BLaER1 (cell line): ENCODE results near the gene CRY1.
A peak's percentile ranks its signal among the peaks of the same experiment; 100 is the strongest.

Experiments
- H3K27ac ChIP-seq: shearing (Covaris generic); formaldehyde crosslinking; 2 replicates; pipeline ENCODE4 v1.8.1; 2022
- H3K27me3 ChIP-seq: shearing (Covaris generic); formaldehyde crosslinking; 2 replicates; pipeline ENCODE4 v1.8.1; 2022
- H3K36me3 ChIP-seq: shearing (Covaris generic); formaldehyde crosslinking; 2 replicates; pipeline ENCODE4 v1.8.1; 2022
- H3K4me1 ChIP-seq: shearing (Covaris generic); formaldehyde crosslinking; 2 replicates; pipeline ENCODE4 v1.8.1; 2022
- H3K4me2 ChIP-seq: shearing (Covaris generic); formaldehyde crosslinking; 2 replicates; pipeline ENCODE4 v1.8.1; 2022
- H3K4me3 ChIP-seq: shearing (Covaris generic); formaldehyde crosslinking; 2 replicates; pipeline ENCODE4 v1.8.1; 2022
- H3K9ac ChIP-seq: shearing (Covaris generic); formaldehyde crosslinking; 2 replicates; pipeline ENCODE4 v1.8.1; 2022
- H3K9me3 ChIP-seq: shearing (Covaris generic); formaldehyde crosslinking; 2 replicates; pipeline ENCODE4 v1.8.1; 2022
- H4K20me1 ChIP-seq: shearing (Covaris generic); formaldehyde crosslinking; 2 replicates; pipeline ENCODE4 v1.8.1; 2022
- Cebpa-rat ChIP-seq: shearing (Covaris generic); IDR thresholded peaks from 2 replicates; pipeline ENCODE4 v1.8.1; 2022

Gene CRY1

DNA sequence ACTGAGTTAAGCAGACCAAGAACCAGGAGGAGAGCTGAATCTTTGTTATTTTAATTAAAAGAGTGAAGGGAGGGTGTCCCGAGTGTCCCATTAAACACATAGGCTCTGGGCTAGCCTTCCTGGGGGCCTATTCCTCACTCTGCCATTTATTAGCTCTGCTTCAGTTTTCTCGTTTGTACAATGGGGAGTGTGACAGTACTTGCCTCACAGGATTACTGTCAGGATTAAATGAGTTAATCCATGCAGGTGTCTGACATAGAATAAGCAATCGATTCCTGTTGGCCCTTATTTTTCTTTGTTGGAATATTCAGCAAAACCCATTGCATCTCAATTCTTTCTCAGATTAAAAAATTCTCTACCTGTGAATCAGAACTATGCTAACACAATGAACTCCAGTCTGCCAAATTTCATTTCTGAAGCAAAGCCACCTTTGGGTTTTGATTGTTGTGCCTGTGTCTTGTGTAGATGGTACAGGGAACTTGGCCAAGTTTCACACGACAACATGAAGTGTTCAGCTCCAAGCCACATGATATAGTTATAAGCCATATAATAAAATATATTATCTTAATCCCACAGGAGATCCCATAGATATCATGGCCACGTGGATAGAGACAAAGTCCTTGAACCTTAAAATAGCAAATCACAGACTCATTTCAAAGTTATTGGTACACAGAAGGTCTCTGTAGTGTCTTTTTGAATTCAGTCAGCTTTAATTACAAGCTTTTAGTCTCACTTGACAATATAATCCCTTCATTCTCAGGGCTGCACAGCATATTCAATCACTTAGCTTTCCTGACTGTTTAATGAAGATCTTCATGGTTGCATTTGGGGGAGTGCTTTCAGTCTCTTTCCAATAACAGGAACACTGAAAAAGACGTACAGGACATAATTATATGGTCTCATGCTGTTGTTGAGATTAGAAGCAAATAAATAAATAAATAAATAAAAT is 34.4 kb upstream of the CRY1 start:
- no peak for TF ChIP-seq Cebpa-rat
- H3K4me3 ChIP-seq = no peak overlapping the region

DNA sequence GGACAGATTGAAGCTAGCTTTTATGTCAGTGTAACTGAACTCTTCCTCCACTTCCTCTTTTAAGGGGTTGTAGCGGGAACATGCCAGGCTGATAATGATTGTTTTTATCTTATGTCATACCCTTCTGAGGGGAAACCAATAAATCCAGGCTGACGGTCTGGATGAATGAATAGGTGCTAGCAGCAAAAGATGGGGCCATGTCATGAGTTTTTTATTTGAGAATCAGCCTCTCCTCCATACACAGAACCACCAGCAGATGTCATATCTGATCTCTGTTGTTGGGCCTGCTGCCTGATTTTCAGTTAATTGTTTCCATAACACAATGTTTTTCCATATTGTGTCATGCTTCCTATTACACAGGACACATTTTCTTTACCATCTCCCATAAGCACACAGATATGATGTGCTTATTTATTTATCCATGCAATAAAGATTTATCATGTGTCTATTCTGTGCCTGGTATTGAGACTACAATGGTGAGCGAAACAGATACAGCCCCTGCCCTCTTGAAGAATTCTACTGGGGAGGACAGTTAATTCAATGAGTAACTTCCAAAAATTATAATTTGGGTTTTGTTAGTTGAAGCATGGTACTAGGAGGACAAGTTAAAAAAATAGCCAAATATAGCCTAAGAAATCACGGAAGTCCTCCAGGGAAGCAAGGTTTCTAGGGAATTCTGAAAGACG is 33.6 kb upstream of the CRY1 start:
- no peak overlapping the region for H3K9ac ChIP-seq
- no peaks in the 10 kb centered on the region for H4K20me1 ChIP-seq
- no peak overlapping the region for H3K27ac ChIP-seq
- no peak for TF ChIP-seq Cebpa-rat
- H3K9me3 ChIP-seq = no peaks in the 10 kb centered on the region
- H3K4me1 ChIP-seq = no peaks in the 10 kb centered on the region; the same call in 1 of the 2 replicates
- H3K36me3 ChIP-seq = no peaks in the 10 kb centered on the region
- H3K4me3 ChIP-seq = no peak overlapping the region
- no peaks in the 10 kb centered on the region for H3K27me3 ChIP-seq
- H3K4me2 ChIP-seq = no peak overlapping the region

More for the DNA sequence above, 34.4 kb upstream of the CRY1 start:
- H3K27me3 ChIP-seq = no peaks in the 10 kb centered on the region
- no peaks in the 10 kb centered on the region for H3K36me3 ChIP-seq
- no peak overlapping the region for H3K27ac ChIP-seq
- no peaks in the 10 kb centered on the region for H4K20me1 ChIP-seq
- H3K9ac ChIP-seq = no peak overlapping the region
- H3K4me2 ChIP-seq = no peak overlapping the region
- no peaks in the 10 kb centered on the region for H3K9me3 ChIP-seq
- no peaks in the 10 kb centered on the region; the same call in 1 of the 2 replicates for H3K4me1 ChIP-seq

DNA sequence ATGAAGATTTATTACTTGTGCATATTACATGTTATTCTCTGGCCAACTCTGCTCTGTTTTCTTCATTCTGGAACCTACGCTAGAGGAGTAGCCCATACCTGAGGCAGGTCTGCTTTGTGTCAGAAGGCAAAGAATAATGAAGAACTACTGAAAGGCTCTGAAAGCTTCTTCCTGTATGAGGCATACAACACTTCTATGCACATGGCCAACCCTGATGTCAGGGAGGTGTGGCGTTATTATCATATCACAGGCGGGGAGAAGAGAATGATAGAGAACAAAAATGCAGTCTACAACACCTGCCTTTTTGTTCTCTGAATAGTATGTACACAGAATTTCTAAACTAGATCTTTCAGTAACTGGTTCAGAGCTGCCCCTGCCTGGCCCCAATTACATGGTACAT is 32.5 kb upstream of the CRY1 start:
- no peaks in the 10 kb centered on the region for H3K9me3 ChIP-seq
- no peak overlapping the region for H3K4me2 ChIP-seq
- no peaks in the 10 kb centered on the region for H4K20me1 ChIP-seq
- H3K27me3 ChIP-seq = no peaks in the 10 kb centered on the region
- H3K9ac ChIP-seq = no peak overlapping the region
- H3K4me3 ChIP-seq = no peak overlapping the region
- TF ChIP-seq Cebpa-rat = no peak
- H3K27ac ChIP-seq = no peak overlapping the region
- no peaks in the 10 kb centered on the region; the same call in 1 of the 2 replicates for H3K4me1 ChIP-seq
- H3K36me3 ChIP-seq = no peaks in the 10 kb centered on the region

DNA sequence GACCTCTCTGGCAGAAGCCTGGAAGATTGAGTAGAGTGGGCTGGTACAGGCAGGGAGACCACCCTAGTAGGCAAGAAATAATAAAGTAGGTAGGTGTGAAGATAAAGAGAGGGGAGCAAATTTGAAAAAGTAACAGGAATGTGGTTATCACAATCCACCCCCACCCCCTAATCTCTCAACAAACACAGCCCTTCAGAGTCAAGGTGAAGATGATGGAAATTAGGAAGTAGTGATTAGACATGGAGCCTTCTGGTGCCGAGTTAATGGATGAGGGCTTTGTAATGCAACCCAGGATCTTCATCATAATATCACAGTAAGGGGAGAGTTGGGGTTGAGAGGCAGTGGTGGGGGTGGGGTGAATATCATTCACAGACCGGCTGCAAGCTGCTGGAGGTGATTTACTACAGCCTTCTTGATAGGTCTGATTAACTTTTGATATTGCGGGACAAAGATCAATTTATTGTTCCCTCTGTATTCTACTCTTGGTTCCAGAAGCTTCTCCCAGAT is 29.2 kb upstream of the CRY1 start:
- Histone ChIP-seq H3K9ac (no peak overlapping the region), H3K9me3 (no peaks in the 10 kb centered on the region), H3K4me1 (no peaks in the 10 kb centered on the region; the same call in 1 of the 2 replicates), H3K27ac (no peak overlapping the region), H3K27me3 (no peaks in the 10 kb centered on the region), H3K4me2 (no peak overlapping the region), H3K36me3 (no peaks in the 10 kb centered on the region), H3K4me3 (no peak overlapping the region), H4K20me1 (no peaks in the 10 kb centered on the region)
- TF ChIP-seq Cebpa-rat = no peak

DNA sequence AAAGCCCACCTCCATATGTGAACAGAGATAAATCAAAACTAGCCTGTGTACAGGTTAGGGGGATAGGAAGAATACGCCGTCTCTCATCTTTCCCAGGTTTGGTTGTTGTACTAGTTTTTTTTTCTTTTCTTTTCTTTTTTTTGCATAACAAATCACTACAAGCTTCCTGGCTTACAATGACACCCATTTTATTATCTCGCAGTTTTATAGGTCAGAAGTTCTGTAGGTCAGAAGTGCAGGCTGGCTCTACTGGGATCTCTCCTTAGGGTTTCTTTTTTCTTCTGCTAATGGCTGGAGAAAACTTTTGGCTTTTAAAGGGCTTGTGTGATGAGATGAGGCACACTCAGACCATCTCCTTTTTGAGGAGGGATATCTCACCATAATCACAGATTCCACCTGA is 25.7 kb upstream of the CRY1 start:
- TF ChIP-seq Cebpa-rat = no peak
- Histone ChIP-seq H3K36me3 (no peaks in the 10 kb centered on the region), H3K4me1 (peaks cover 15% of the 10 kb centered on the region)

DNA sequence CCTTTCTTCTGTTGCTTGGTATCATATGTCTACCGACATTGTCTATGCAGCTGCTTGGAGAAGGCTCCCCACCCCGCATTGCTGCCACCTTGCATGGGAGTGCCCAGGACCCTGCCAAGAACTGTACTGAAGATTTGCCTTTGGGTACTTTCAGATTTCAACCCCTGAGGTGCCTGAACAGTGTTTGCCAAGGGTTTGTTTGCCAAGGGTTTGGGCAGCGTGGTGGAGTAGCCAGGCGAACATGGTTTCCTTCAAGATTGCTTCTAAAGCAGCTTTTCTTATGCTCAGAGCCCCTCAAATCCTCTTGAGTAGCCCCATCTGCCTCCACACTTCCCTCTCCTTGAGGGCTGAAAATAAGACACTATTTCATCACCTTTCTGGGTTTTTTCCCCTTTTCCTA is 25.3 kb upstream of the CRY1 start:
- Histone ChIP-seq H4K20me1 (no peaks in the 10 kb centered on the region), H3K4me3 (no peak overlapping the region), H3K9ac (no peak overlapping the region), H3K4me2 (no peak overlapping the region), H3K9me3 (no peaks in the 10 kb centered on the region), H3K36me3 (no peaks in the 10 kb centered on the region), H3K27me3 (no peaks in the 10 kb centered on the region), H3K4me1 (peaks cover 15% of the 10 kb centered on the region), H3K27ac (no peak overlapping the region)
- TF ChIP-seq Cebpa-rat = no peak

More for the DNA sequence above, 25.7 kb upstream of the CRY1 start:
- Histone ChIP-seq H4K20me1 (no peaks in the 10 kb centered on the region), H3K27me3 (no peaks in the 10 kb centered on the region), H3K27ac (no peak overlapping the region), H3K4me3 (no peak overlapping the region), H3K9me3 (no peaks in the 10 kb centered on the region), H3K4me2 (no peak overlapping the region), H3K9ac (no peak overlapping the region)

DNA sequence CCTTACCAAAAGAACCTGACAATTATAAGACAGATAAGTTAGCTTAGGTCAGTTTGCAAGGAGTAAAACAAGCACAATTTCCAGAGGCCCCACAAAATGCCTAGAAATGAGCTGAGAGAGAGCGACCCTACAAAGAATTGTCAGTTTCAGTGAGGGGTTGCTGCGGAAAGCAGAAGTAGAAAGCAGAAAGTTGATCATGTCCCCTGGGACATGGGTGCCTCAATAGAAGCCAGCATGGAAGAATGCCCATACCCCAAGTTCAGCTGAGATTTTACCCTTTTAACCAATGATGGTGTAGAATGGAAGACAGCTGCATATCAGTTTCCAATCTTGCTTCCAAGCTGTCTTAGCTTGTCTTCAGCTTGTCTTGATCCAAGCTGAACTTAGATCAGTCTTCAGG is 21.8 kb upstream of the CRY1 start:
- Histone ChIP-seq H3K4me1 (peaks cover 15% of the 10 kb centered on the region), H4K20me1 (no peaks in the 10 kb centered on the region), H3K4me3 (no peak overlapping the region), H3K4me2 (peak overlapping the region; percentile 38), H3K9me3 (no peaks in the 10 kb centered on the region), H3K27ac (no peak overlapping the region), H3K27me3 (no peaks in the 10 kb centered on the region), H3K36me3 (no peaks in the 10 kb centered on the region), H3K9ac (no peak overlapping the region)
- no peak for TF ChIP-seq Cebpa-rat

DNA sequence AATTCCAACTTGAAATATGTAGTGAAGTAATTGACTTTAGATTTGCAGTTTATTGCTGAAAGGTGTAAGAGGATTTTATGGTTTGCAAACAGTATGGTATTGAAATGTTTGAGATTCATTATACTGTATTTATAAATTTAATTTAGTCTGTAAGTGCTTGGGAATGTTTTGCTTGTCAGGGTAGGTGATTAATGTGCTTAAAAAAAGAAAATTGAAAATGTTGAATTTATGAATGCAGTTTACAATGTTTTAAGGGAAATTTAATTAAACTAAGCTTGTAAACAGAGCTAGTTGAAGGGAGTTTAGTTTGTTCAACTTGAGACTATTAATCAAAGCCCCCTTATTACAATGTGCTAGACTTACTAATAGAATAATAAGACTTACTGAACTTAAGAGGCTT is 18.0 kb upstream of the CRY1 start:
- TF ChIP-seq Cebpa-rat = no peak
- Histone ChIP-seq H3K27ac (no peak overlapping the region), H4K20me1 (no peaks in the 10 kb centered on the region), H3K9ac (no peak overlapping the region), H3K27me3 (no peaks in the 10 kb centered on the region), H3K4me3 (no peak overlapping the region), H3K4me2 (no peak overlapping the region), H3K36me3 (no peaks in the 10 kb centered on the region), H3K9me3 (no peaks in the 10 kb centered on the region), H3K4me1 (peaks cover 20% of the 10 kb centered on the region)

DNA sequence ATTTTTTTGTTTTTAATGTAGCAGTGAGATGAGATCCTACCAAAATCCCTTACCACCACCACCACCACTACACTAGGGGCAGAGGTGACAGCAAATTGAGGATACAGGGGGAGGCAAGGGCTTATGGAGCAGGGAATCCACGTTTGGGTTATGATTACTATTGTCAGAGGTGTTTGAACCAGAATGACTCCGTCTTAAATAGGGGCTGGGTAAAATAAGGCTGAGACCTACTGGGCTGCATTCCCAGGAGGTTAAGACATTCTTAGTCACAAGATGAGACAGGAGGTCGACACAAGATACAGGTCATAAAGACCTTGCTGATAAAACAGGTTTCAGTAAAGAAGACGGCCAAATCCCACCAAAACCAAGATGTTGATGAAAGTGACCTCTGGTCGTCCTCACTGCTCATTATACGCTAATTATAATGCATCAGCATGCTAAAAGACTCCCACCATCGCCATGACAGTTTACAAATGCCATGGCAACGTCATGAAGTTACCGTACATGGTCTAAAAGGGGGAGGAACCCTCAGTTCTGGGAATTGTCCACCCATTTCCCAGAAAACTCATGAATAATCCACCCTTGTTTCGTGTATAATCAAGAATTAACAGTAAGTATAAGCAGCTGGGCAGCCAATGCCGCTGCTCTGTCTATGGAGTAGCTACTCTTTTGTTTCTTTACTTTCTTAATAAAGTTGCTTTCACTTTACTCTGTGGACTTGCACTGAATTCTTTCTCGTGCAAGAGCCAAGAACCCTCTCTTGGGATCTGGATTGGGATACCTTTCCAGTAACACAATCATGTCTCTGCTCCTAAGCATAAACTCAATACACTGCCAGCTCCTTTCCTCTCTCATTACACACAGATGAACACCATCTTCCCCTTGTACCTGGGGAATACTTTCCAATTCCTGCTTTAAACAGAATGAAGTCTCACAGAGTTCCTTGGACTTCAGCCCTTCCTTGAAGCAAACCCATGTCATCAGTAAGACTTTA is 16.7 kb upstream of the CRY1 start:
- Histone ChIP-seq H4K20me1 (no peaks in the 10 kb centered on the region), H3K4me1 (peaks cover 9% of the 10 kb centered on the region), H3K27me3 (no peaks in the 10 kb centered on the region), H3K27ac (no peak overlapping the region), H3K4me3 (no peak overlapping the region), H3K9me3 (no peaks in the 10 kb centered on the region), H3K4me2 (no peak overlapping the region), H3K36me3 (no peaks in the 10 kb centered on the region), H3K9ac (no peak overlapping the region)
- no peak for TF ChIP-seq Cebpa-rat
